ENCODE data around the gene ADCY7. TPM values are rescaled to one million over a fixed set of nuclear protein-coding genes. Genes with fewer than 3 reads are reported as not detected.

The ADCY7 gene
- total RNA-seq, 1 donor from 2014 or later, result 17.0 TPM

GRCh38 chr16:50332599-50332998 is 66.2 kb downstream of the ADCY7 start:
- H3K27me3 Mint-ChIP-seq, result no peaks in the 10 kb centered on the region
- H3K9me3 Mint-ChIP-seq (ENCODE audit: low read depth), result peaks cover 3% of the 10 kb centered on the region
- no peak overlapping the region for H3K27ac Mint-ChIP-seq
- DNase-seq (ENCODE audit: low spot score, unreplicated experiment), result no peak
- no peak overlapping the region for H3K4me3 Mint-ChIP-seq (ENCODE audit: low read depth)
- H3K4me1 Mint-ChIP-seq (ENCODE audit: low read depth), result peaks cover 8% of the 10 kb centered on the region
- H3K36me3 Mint-ChIP-seq (ENCODE audit: insufficient read depth), result peaks cover 30% of the 10 kb centered on the region
- TF ChIP-seq CTCF (IDR thresholded peaks at IDR 0.05; ENCODE audit: unreplicated experiment), result no peak

GRCh38 chr16:50334106-50334975 is 68.0 kb downstream of the ADCY7 start:
- H3K4me3 Mint-ChIP-seq (ENCODE audit: low read depth), result no peak overlapping the region
- H3K27ac Mint-ChIP-seq, result peak overlapping the region; percentile 49
- H3K36me3 Mint-ChIP-seq (ENCODE audit: insufficient read depth), result peaks cover 35% of the 10 kb centered on the region
- H3K4me1 Mint-ChIP-seq (ENCODE audit: low read depth), result peaks cover 8% of the 10 kb centered on the region
- no peaks in the 10 kb centered on the region for H3K27me3 Mint-ChIP-seq
- no peak for TF ChIP-seq CTCF (IDR thresholded peaks at IDR 0.05; ENCODE audit: unreplicated experiment)
- peaks cover 3% of the 10 kb centered on the region for H3K9me3 Mint-ChIP-seq (ENCODE audit: low read depth)
- no peak for DNase-seq (ENCODE audit: low spot score, unreplicated experiment)

DNA sequence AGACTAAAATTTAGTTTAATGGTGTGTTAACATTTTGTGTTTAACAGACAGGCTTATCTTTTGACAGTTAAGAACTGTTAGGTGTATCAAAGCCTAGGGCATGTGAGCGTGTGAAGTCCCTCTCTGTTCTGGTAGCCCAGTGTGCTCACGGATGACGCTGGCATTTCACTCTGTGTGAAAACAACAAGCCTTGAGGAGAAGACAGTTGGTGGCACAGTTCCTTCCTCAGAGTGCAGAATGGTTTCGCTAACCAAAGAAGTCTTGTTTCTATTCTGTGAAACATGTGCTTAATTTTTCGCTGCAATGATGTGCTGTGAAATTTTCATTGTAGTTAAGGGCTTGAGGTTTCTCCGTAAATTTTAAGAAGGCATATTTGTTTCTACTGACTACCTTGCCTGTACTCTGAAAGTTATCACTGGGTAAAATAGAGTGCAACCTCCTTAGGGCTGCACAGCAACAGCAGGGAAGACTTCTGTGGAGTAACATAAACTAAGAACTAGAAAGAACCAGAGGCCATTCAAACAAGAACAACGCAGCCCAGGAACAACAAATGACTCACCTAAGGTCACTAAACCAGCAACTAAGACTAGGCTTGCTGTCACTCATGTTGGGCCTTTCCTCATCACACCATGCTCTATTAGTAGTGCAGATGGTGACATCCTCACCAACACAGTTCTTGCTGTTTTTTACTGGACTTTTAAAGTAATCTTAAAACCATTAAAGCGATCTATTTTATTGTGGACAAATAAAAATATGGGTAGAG is 69.0 kb downstream of the ADCY7 start:
- H3K9me3 Mint-ChIP-seq (ENCODE audit: low read depth), result peaks cover 3% of the 10 kb centered on the region
- TF ChIP-seq CTCF (IDR thresholded peaks at IDR 0.05; ENCODE audit: unreplicated experiment), result no peak
- no peaks in the 10 kb centered on the region for H3K27me3 Mint-ChIP-seq
- no peak for DNase-seq (ENCODE audit: low spot score, unreplicated experiment)
- H3K36me3 Mint-ChIP-seq (ENCODE audit: insufficient read depth), result peaks cover 35% of the 10 kb centered on the region
- peaks cover 8% of the 10 kb centered on the region for H3K4me1 Mint-ChIP-seq (ENCODE audit: low read depth)
- no peak overlapping the region for H3K4me3 Mint-ChIP-seq (ENCODE audit: low read depth)
- H3K27ac Mint-ChIP-seq, result peak overlapping the region; percentile 66

DNA sequence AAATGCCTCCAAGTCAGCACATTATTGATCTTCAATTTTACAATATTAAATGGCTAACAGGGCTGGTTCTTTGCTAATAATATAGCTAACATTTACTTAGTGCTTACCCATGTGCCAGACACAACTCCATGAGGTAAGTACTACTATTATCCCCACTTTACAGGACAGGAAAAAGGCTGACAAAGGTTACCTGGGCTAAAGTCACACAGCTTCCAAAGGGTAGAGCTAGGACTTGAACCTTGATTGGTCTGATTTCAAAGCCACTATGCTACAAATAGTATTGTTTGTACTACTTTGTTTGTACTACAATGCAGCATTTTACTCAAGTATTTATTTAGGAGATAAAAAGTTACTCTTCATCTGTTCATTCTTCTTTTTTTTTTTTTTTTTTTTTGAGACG is 70.5 kb downstream of the ADCY7 start:
- Mint-ChIP-seq H3K4me1 (ENCODE audit: low read depth) (peaks cover 4% of the 10 kb centered on the region), H3K9me3 (ENCODE audit: low read depth) (peaks cover 3% of the 10 kb centered on the region), H3K36me3 (ENCODE audit: insufficient read depth) (peaks cover 32% of the 10 kb centered on the region), H3K27me3 (no peaks in the 10 kb centered on the region), H3K27ac (no peak overlapping the region), H3K4me3 (ENCODE audit: low read depth) (no peak overlapping the region)
- TF ChIP-seq CTCF (IDR thresholded peaks at IDR 0.05; ENCODE audit: unreplicated experiment), result no peak
- DNase-seq (ENCODE audit: low spot score, unreplicated experiment), result no peak

DNA sequence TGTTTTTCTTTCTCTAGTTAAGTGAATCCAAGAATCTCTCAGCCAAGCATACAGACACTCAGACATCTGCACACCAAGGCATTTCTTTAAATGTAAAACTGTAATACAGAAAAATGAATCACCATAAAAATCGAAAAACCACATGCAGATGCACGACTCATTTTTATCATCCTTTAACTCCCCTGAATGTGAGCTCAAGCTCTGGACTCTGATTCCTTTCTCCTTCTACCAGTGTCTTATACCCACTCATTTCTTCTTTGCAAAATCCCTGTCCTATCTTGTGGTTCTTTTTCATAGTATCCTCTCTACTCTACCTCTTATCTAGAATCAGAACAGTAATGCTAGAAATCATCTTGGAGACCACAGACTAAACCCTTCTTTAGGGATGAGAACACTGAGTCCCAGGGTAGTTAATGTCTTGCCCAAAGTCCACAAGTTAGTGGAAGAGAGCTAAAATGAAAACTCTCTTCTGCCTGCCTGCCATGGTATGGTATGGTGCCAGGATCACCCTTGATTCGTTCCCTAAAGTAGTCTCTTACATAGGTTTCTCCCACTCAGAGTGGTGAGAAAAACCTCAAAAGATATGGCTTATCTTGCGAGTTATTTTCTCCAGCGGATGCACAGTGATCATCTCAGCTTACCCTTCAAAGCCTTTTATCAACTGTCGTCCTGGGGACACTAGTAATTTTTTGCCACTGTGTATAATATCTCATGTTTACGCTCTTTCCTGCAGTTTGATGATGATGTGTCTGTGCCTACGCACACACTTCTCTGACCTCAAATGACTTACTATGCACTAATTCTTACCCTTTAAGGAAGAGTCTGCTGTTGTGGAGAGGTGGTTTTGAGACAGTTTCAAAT is 72.2 kb downstream of the ADCY7 start:
- H3K9me3 Mint-ChIP-seq (ENCODE audit: low read depth), result no peaks in the 10 kb centered on the region
- no peak overlapping the region for H3K27ac Mint-ChIP-seq
- no peak for DNase-seq (ENCODE audit: low spot score, unreplicated experiment)
- no peaks in the 10 kb centered on the region for H3K27me3 Mint-ChIP-seq
- TF ChIP-seq CTCF (IDR thresholded peaks at IDR 0.05; ENCODE audit: unreplicated experiment), result no peak
- H3K4me1 Mint-ChIP-seq (ENCODE audit: low read depth), result peaks cover 2% of the 10 kb centered on the region
- peaks cover 26% of the 10 kb centered on the region for H3K36me3 Mint-ChIP-seq (ENCODE audit: insufficient read depth)
- no peak overlapping the region for H3K4me3 Mint-ChIP-seq (ENCODE audit: low read depth)
